ENCODE data around the gene BCO2.
"Not testable (repeated sequence)": the region's sequence is repeated elsewhere in the genome, so short reads cannot be mapped to it uniquely, and the experiment has no call there.

BCO2 gene, protein sequence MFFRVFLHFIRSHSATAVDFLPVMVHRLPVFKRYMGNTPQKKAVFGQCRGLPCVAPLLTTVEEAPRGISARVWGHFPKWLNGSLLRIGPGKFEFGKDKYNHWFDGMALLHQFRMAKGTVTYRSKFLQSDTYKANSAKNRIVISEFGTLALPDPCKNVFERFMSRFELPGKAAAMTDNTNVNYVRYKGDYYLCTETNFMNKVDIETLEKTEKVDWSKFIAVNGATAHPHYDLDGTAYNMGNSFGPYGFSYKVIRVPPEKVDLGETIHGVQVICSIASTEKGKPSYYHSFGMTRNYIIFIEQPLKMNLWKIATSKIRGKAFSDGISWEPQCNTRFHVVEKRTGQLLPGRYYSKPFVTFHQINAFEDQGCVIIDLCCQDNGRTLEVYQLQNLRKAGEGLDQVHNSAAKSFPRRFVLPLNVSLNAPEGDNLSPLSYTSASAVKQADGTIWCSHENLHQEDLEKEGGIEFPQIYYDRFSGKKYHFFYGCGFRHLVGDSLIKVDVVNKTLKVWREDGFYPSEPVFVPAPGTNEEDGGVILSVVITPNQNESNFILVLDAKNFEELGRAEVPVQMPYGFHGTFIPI

DNA sequence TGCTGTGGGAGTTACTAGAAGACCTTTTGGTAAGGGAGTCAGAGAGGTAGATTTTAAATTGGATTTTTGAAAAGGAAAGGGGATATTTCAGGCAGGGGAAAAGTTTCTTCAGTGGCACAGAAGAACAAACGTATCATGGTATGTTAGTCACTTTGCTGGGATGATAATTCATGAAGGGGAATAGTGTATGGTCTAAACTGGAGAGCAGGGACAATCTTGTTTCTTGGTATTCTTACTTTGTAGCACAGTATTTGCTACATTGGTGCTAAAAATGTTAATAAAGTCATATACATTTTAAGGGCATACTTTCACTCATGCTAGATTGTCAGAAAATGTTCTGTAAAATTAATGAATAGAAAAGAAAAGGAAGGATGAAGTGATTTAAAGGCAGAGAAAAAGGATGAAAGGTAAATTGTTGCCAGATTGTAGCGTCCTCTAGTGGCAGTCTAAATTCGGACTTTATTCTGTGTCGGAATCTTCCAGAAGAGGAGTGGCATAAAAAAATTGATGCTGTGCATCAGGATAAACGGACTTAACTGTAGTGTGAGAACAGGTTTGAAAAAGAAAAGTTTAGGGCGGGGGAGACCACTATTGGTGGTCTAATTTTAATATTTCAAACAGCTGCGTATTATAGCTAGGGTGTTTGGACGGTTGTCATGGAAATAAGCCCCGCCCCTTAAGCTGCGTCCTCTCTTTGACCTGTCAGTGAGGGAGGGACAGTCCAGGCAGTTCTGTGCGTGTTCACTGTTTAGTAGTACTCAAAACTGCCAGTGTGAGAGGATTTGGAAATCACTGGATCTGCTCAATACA, at the start of gene BCO2:
Gene BCO2 (plus strand): TSS at position 724 of the 810 bp plus-strand sequence. CDS start 90 bp downstream, outside the sequence.
- DNase-seq, result peak; percentile 3

DNA sequence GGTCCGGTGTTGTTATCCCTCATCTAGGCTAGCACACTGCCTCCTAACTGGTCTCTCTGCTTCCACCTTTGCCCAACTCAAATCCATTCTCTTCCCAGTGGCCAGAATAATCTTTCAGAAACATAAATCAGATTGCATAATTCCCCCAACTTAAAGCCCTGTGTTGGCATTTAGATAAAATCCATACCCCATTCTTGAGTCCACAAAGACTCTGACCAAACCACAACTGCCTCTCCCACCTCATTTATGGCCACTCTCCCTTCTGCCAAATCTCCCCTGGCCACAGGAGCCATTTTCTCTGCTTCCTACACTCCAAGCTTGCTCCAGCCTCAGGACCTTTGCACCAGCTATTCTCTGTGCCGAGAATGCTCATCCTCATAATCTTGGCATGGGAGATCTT, 48.3 kb upstream of the BCO2 start:
- no peak for DNase-seq

DNA sequence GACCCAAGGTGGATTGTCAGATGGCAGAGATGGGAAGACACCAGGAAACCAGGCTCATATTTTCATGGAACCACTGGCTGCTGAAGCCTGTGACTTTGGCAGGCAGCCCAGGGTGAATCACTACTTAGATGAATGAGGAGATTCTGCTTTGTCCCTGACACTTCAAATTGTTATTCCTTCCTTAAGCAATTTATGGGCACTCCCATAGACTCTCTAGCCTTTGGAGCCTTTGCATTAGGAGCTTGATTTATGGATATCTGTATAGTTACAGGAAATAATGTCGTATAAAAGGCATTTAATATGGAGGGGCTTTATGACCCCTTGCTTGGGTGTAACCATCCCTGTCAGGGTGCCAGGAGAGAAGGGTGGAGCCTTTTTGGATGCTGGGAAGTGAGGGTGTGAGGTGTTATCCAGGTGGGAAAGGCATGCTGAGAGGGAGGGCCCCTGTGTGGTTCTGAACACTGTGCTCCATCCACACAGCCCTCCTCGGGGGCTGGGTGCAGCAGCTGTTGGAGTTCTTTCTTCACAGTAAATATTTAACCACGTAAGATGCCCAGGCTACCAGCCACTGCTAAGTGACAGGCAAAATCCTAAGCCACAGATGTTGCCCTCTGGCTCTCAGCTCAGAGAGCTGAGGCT, 46.7 kb upstream of the BCO2 start:
- DNase-seq, result peak; percentile 24

DNA sequence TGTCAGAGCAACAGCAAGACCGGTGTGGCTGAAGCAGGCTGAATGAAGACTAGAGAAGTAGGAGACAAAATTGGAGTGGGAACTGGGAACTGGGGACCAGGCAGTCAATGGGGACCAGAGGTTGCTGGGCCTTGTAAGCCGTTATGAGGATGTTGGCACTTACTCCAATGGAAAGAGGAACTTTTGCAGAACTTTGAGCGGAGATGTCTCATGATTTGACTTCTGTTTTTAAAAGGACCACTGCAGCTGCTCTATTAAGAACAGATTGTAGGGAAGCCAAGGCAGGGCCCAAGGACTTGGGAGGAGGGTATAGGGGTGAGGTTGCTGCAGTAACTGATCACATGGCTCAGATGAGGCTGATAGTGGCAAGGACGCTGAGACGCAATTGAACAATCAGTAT, 45.7 kb upstream of the BCO2 start:
- DNase-seq, result no peak

DNA sequence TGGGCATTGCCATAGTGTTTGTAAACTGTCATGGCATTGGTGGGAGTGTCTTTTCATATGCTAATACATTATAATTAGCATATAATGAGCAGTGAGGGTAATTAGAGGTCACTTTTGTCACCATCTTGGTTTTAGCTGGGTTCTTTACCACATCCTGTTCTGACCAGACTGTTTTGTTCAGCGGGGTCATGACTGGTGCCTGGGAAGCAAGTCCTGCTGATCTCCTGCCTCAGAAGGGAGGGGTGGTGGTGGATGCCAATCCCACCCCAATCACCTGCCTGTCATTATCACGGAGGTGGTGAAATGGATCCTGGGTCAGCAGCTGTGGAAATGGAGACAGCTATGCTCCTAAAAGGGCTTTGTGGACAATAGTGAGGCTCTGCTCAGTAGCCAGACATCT, 42.6 kb upstream of the BCO2 start:
- no peak for DNase-seq

DNA sequence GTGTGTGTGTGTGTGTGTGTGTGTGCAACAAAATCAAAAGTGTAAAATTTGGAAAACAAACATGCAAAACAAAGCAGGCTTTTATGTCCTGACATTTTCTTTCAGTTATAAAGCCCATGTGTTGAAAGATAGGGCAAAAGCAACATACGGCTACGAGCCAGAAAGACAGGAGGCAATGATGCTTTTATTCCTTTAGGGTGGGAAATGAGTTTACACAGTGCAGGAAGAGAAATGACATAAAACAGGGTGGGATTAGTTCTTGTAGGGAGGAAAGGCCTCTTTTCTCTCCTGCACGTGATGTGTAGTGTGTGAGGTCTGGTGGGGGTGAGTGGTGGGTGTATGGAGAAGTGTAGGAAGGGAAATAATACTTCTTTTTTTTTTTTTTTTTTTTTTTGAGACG, 40.8 kb upstream of the BCO2 start:
- DNase-seq, result no peak

DNA sequence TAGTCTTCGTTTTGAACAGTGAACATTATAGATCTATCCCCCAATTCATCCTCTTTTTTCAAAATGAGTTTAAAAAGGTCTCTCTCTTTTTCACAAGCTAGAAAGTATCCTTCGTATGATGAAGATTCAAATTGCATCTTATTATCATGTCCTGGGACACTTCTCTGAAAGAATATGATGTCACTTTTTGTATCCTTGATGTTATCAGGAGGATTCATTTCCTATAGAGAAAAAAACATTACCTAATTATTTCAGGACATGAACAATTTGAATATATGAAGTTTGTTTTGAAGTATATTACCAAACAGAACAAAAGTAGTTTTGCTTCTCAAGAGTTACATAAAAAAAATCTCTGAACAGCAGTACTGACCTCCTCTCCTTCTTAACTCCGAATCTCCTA, 31.7 kb upstream of the BCO2 start:
- DNase-seq, result no peak

DNA sequence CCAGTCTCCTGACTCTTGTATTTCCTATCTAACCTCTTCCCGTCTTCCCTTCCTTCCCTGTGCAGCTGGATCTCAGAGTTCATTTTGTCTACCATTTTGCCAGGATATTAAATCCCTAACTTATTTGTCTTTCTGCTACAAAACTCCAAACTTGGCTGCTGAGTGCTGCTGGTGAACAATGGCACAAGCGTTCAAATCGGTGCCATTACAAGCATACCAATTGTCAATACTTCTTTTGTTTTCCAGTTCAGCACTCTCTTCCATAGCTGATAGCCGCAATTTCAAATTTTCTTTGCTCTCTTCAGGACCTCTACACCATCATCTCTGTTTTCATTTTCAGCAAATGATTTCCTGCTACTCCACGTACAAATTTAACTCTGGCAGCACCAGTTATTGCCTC, 24.8 kb upstream of the BCO2 start:
- DNase-seq, result no peak

DNA sequence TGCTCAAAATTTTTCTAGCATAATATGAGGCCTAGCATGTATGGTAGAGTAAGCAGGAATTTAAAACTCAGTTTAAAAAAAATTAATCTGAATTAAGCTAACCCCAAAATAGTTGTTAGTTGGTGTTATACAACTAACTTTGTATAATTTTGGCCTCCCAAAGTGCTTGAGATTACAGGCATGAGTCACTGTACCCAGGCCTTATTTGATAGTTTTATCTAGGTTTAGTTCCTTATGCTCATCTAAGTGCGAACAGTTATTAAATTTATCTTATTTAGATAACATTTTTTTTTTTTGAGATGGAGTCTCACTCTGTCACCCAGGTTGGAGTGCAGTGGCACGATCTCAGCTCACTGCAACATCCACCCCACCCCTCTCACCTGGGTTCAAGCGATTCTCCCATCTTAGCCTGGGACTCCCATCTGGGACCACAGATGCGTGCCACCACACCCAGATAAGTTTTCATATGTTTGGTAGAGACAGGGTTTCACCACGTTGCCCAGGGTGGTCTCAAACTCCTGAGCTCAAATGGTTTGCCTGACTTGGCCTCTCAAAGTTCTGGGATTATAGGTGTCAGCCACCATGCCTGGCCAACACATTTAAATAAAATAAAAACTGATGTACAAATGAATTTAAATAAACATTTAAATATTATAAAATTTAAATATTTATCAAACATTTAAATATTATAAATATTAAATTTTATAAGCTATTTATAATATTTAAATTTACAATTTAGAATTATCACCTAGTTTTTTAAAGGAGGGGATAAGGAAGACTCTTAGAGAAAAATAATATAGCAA, 19.0 kb upstream of the BCO2 start:
- no peak for DNase-seq

DNA sequence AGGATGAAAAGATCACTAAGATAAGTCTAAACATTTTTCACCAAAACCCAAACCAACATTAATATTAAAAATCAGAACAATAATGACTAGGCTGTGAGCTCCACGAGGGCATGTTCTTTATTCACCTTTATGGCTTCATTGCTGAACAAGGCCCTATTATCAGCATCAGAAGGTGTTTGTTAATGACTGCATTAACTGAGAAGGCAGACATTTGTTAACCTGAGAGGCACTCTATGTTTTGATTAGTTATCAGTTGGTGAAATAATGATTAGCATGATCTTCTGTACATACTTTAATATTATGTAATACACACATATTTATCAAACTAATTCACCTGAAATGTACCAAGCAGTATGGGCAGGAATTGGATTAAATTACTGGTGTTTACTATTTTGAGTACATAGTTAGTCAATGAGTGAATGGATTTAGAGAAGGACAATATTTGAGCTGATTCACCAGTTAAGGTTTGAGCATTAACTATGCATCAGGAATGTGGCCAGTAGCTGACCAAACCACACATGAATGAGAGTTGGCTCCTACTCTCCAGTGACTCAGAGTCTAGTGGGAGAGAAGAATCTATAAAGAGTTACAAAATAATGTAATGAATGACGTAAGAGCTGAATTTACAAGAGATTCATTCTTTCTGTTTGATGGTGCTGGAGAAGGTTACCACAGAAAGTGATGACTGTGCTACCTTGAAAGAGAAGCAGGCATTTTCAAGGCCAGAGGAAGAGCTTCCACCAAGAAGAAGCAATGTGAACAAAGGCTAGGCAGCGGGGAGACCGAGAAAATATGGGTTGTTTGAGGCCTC, 18.2 kb upstream of the BCO2 start:
- DNase-seq, result no peak

DNA sequence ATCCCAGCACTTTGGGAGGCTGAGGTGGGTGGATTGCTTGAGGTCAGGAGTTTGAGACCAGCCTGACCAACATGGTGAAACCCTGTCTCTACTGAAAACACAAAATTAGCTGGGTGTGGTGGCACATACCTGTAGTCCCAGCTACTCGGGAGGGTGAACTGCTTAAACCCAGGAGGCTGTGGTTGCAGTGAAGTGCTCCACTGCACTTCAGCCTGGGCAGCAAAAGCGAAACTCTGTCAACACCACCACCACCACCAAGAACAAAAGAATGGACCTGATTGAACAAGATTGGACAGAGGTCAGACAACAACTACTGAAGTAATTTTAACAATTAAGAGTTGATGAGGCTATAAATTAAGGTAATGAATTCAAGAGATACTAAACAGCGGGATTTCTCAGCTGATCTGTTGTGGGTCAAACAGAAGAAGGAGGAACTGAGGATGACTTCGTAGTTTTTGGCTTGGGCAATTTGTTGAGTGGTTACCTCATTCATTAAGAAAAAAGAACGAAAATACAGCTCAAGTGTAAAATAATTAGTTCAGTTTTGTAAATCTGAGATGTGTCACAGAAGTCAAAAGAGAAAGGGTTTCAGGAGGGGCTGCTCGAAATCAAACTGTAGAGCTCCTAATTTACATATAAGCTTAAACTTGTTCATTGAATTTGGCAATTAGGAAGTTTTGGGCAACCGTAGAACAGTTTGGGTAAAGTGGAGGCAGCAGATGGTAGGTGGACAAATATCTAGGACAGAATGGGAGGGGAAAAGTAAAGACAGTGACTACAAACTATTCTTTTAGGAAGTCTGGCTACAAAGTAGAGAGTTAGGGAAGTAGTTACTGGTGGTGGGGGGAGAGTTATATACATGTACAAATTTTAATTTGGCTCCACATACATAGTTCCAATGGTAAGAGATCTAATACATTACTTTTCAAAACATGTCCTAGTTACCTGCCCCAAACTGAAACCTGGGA, 15.9 kb upstream of the BCO2 start:
- no peak for DNase-seq

DNA sequence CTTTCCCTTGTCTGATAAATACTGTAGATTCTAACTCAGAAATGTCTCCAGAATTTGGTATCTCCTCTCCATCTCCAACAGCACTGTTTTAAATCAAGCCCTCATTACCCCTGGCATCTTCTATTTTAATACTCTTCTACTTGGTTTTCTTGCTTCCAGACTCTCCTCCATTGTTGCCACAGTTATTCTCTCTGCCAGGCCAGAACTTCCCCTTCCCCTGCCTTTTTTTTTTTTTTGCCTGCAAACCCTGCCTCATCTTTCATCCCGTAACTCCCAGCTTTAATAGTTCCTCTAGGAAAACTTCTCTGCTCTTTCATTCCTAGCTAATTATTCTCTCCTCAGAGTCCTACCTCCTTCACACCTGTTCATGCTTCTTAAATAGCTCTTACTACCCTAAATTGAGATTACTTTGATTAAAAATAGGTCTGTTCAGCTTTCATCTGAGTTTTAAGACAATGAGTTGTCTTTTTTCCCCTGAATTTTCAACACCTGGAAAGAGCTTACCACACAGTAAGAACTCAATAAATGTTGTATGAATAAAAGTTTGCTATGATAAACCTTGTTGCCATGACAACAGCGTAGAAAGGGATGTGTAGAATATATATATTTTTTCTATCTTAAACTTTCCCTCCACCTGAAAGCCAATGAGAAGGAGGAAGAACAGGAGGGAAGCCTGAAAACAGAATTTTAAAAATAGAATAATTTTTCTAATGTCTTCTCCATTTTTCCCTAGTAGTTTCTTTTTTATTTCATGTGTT, 15.0 kb upstream of the BCO2 start:
- DNase-seq, result no peak

DNA sequence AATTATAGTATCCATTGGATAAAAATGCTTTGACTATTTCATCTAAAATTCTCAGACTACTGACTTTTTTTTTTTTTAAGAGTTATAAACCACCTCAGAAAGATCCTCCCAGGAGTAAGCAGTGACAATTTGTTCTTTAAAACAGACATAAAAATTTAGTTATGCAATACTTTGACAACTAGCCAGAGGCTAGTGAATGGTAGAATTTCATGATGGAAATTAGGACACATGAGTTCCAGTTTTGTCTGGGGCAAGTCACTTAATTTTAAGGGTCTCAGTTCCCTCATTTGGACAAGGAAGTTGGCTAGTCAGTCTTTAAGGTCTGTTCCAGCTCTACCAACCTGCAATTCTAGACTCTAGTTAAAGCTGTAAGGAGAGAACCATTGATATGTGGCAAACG, 14.3 kb upstream of the BCO2 start:
- no peak for DNase-seq

DNA sequence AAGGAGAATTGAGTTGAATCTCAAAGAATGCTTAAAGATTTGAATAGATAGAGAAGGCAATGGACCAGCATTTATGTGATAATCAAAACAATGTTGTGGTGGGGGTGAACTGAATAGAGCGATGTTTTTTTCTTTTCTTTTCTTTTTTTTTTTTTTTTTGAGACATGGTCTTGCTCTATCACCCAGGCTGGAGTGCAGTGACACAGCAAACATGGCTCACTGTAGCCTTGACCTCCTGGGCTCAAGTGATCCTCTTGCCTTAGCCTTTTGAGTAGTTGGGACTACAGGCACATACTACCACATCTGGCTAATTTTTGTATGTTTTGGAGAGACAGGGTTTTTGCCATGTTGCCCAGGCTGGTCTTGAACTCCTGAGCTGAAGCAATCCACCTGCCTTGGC, 13.1 kb upstream of the BCO2 start:
- DNase-seq, result not testable (repeated sequence)

DNA sequence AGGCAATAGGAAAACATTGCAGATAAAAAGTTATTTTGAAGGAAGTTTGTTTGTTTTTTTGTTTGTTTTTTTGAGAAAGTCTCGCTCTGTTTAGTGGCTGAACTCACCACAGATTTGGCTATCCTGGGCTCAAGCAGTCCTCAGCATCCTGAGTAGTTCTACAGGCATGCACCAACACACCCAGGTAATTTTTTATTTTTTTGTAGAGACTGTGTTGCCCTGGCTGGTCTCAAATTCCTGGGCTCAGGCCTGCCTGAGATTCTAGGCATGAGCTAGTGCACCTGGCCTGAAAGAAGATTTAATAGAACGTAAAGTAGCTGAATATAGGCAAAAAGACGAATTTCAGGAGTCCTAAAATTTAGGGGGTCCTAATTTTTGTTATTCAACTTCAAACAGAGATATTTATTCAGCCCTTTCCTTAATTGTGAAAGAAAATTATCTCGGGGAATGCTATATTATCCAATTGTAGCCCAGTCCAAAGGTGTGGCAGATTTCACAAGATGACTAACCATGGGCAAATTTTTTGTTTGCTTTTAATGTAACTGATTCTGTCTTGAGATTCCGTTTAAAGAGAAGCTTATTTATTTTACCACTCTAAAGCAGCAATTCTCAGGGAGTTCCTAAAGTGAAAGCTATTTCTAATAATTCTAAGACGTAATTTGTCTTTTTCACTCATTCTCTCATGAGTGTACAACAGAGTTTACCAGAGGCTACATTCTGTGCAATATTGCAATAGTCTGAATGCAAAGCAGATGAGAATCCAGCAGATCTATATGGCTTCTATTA, 12.4 kb upstream of the BCO2 start:
- no peak for DNase-seq

DNA sequence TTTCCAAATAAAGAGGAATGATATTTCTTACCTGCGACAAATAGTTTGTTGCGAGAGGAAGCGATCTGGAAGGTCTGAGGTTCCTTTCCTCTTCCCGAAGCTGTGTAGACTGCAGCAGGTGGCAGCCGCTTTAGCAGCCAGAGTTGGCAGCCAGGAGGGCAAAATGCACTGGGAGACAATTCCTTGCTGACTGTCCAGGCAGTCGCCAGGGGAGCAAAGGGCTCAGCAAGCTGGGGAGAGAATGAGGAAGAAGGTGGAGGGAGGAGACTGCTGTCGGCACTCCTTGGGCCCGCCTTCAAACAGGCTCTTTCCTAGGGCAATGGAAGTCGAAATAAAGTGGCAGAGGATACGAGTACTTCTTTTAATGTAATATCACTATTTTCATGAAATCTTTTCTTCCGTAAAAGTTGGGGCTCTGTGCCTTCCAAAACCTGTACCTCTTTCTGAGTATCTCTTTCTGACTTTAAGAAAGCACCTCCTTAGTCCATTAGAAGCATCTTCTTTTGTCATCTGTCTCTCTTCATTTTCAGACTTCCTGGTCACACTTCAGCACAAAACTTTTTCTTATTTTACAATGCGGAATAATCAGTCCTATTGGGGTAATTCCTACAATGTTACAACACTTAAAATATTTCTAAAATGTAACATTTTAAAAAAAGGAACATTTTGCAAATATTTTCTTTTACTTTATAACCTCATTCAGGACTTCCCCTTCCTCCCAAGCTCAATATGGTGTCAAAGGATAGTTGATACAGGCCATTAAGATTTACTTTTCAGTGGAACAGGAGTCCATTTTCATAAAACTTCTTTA, 11.2 kb upstream of the BCO2 start, which contains the start of gene IL18:
Gene IL18 (minus strand): TSS at position 220 of the 811 bp plus-strand sequence. CDS start 9,041 bp downstream, outside the sequence.
- no peak for DNase-seq

DNA sequence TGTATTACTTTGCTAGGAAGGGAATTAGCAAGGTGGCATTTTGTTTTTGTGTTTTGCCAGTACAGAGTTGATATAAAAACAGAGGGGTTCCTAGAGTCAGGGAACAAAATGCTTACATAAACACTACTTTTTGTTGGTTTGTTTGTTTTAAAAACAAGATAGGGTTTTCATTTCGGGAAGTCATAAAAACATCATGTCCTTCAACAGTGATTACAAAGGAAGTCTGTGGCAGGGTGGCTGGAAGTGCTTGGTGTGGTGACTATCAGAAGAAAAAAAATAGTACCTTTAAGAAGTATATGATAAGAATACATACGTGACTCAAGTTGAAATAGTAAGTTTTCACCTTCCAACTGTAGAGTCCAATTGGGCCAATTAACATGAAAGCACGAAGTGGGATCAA, 10.3 kb upstream of the BCO2 start:
- no peak for DNase-seq

DNA sequence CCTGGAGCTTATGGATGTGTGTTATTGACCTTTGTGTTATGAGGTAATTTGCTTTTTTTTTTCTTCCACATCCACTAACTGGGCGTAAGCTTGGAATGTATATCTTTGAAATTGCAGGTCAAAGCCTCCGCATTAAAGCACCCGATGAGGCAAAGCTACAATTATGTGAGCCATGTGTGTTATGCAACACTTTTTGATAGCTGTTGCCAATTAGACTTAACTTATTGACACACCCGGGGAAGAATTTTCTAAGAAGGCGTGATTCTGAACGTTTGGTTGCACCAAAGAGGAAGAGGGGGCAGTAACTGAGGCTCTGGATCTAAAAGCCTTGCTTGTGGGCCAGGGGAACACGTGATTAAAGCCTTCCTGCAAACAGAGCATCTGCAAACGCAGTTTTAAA, 8.8 kb upstream of the BCO2 start:
- no peak for DNase-seq

Data from NCI-H2171 (cell line).